ENCODE results near the gene NAV1.
"Not testable (repeated sequence)": the region's sequence is repeated elsewhere in the genome, so short reads cannot be mapped to it uniquely, and the experiment has no call there.

The NAV1 gene

GRCh38 chr1:201544710-201545109, 5.8 kb downstream of the NAV1 start:
- no peak for DNase-seq (ENCODE audit: low spot score)

GRCh38 chr1:201545851-201546492, 7.0 kb downstream of the NAV1 start:
- DNase-seq (ENCODE audit: low spot score): peak; percentile 20

GRCh38 chr1:201549522-201549921, 10.6 kb downstream of the NAV1 start:
- DNase-seq (ENCODE audit: low spot score): not testable (repeated sequence)

- no peak for DNase-seq (ENCODE audit: low spot score)
Measured at GRCh38 chr1:201551096-201551495, 12.2 kb downstream of the NAV1 start.

GRCh38 chr1:201551877-201552731, 13.2 kb downstream of the NAV1 start:
- DNase-seq (ENCODE audit: low spot score): no peak

GRCh38 chr1:201552941-201553351, 14.0 kb downstream of the NAV1 start:
- DNase-seq (ENCODE audit: low spot score): no peak

GRCh38 chr1:201553496-201554189, 14.7 kb downstream of the NAV1 start:
- DNase-seq (ENCODE audit: low spot score): no peak

GRCh38 chr1:201554190-201554600, 15.3 kb downstream of the NAV1 start:
- DNase-seq (ENCODE audit: low spot score): no peak

- no peak for DNase-seq (ENCODE audit: low spot score)
Measured at GRCh38 chr1:201554789-201555592, 16.1 kb downstream of the NAV1 start.

GRCh38 chr1:201555593-201555945, 16.6 kb downstream of the NAV1 start:
- DNase-seq (ENCODE audit: low spot score): no peak

- DNase-seq (ENCODE audit: low spot score): no peak
Measured at GRCh38 chr1:201556841-201557571, 18.1 kb downstream of the NAV1 start.

GRCh38 chr1:201557572-201557958, 18.6 kb downstream of the NAV1 start:
- no peak for DNase-seq (ENCODE audit: low spot score)

GRCh38 chr1:201559679-201560162, 20.8 kb downstream of the NAV1 start:
- DNase-seq (ENCODE audit: low spot score): peak; percentile 84

- no peak for DNase-seq (ENCODE audit: low spot score)
Measured at GRCh38 chr1:201560328-201561194, 21.6 kb downstream of the NAV1 start.

GRCh38 chr1:201561195-201561564, 22.3 kb downstream of the NAV1 start:
- DNase-seq (ENCODE audit: low spot score): no peak

GRCh38 chr1:201561601-201562000, 22.7 kb downstream of the NAV1 start:
- DNase-seq (ENCODE audit: low spot score): no peak

GRCh38 chr1:201562257-201562656, 23.3 kb downstream of the NAV1 start:
- no peak for DNase-seq (ENCODE audit: low spot score)

GRCh38 chr1:201562659-201563405, 23.9 kb downstream of the NAV1 start:
- DNase-seq (ENCODE audit: low spot score): no peak

GRCh38 chr1:201563406-201563780, 24.5 kb downstream of the NAV1 start:
- DNase-seq (ENCODE audit: low spot score): no peak

- no peak for DNase-seq (ENCODE audit: low spot score)
Measured at GRCh38 chr1:201563941-201564340, 25.0 kb downstream of the NAV1 start.
